ENCODE data around the gene PAX8. TPM values are rescaled to one million over a fixed set of nuclear protein-coding genes. Genes with fewer than 3 reads are reported as not detected.

The PAX8 gene
- total RNA-seq, 1 donor from 2014 or later = 0.44 TPM

DNA sequence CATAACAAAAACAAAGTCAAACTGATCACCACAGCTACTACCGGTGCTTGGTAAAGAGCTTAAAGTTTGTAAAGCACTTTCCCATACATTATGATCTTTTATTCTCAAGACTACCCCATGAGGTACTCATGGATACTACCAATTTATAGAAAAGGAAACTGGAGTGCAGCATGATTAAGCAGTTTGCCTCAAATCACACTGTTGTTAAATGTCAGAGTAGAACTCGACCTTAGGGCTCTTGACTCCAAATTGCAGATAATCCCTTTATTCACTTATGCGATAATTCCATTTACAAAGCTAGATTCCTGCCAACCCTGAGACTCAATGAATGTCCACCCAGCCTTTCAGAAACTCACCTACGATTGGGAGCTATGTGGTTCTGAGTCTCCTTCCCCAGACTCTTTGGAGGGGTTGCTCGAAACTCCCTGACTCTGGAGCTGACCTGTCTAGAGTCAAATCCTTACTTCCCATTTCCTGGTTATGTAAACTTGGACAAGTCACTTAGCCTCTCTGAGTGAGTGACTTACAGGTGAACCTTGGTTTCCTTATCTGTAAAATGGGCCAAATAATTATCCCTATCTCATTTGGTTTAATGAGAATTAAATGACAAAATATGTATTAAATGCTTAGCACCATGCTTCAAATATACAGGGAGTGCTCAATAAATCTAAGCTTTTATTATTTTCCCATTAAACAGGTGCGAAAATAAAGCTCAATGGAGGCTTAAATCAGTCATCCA is 57.6 kb downstream of the PAX8 start:
- no peak overlapping the region for H3K4me3 ChIP-seq
- no peak for DNase-seq

DNA sequence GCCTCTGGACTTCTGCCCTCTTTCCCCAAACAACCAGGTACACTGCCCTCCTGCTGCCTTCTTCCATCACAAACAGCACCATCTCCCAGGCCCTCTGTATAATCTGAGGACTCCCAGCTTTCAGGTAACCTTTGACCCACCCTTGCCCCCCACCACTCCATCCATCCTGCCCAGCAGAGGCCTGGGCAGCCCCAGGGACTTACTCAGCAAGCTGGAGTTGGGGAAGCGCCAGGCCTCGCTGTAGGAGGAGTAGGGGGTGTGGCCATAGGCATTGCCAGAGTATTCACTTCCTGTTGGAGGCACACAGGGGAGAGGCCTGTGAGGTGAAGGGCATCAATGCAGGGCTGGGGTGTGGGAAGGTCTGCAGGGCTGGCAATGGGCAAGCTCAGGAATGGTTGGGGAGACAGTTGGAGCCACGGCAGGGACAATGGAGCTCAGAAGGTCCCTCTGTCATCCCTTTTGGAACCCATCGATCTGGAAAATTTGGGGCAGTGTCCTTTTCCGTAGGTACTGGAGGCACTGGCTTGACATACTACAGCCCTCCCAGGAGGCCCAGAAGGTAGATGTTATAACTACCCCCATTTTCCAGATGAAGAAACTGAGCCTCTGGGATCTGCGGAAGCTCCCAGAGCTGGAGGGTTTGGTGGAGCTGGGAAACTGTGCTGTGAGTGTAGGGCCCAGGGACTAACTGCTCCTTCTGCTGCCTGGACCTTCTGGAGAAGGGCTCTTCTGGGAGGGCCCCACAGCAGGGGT is 58.7 kb downstream of the PAX8 start:
- H3K36me3 ChIP-seq = no peaks in the 10 kb centered on the region
- no peak for TF ChIP-seq CTCF (IDR thresholded peaks at IDR 0.05; ENCODE audit: borderline replicate concordance)
- DNase-seq = peak; percentile 51
- intact Hi-C loops (cut with micrococcal nuclease) = no loop called here
- H3K4me3 ChIP-seq = no peak overlapping the region
- no peaks in the 10 kb centered on the region for H3K27me3 ChIP-seq (ENCODE audit: low read depth)
- no peak overlapping the region for H3K27ac ChIP-seq (replicated peaks)
- no peaks in the 10 kb centered on the region for H3K9me3 ChIP-seq (replicated peaks)
- H3K4me1 ChIP-seq = peaks cover 42% of the 10 kb centered on the region

More for the DNA sequence above, 57.6 kb downstream of the PAX8 start:
- Histone ChIP-seq H3K27ac (replicated peaks) (no peak overlapping the region), H3K4me1 (peaks cover 40% of the 10 kb centered on the region), H3K36me3 (no peaks in the 10 kb centered on the region), H3K9me3 (replicated peaks) (no peaks in the 10 kb centered on the region), H3K27me3 (ENCODE audit: low read depth) (no peaks in the 10 kb centered on the region)
- intact Hi-C loops (cut with micrococcal nuclease) = no loop called here
- no peak for TF ChIP-seq CTCF (IDR thresholded peaks at IDR 0.05; ENCODE audit: borderline replicate concordance)

- H3K4me3 ChIP-seq = no peak overlapping the region
- no peaks in the 10 kb centered on the region for H3K27me3 ChIP-seq (ENCODE audit: low read depth)
- TF ChIP-seq CTCF (IDR thresholded peaks at IDR 0.05; ENCODE audit: borderline replicate concordance) = no peak
- no peak for DNase-seq
- H3K4me1 ChIP-seq = peaks cover 42% of the 10 kb centered on the region
- no peak overlapping the region for H3K27ac ChIP-seq (replicated peaks)
- H3K9me3 ChIP-seq (replicated peaks) = no peaks in the 10 kb centered on the region
- intact Hi-C loops (cut with micrococcal nuclease) = no loop called here
- no peaks in the 10 kb centered on the region for H3K36me3 ChIP-seq
Observed at GRCh38 chr2:113219525-113219888, 59.2 kb downstream of the PAX8 start.

DNA sequence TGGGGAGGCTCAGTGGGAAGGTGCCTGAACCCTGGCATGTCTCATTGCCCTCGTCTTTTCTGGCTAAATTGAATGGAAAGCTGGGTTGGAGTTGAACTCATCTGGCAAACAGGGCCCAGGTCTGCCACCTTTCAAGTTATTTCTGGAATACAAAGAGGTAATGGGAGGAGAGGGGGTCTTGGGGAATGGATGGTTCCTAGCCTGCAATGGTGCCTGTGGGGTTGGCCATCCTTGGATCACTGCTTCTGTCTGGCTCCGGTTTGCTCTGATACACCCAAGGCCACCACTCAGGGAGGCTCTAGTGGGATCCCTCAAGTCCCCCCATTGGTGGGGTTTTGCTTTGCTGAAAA is 59.7 kb downstream of the PAX8 start:
- no peaks in the 10 kb centered on the region for H3K27me3 ChIP-seq (ENCODE audit: low read depth)
- DNase-seq = no peak
- no peak overlapping the region for H3K4me3 ChIP-seq
- no peaks in the 10 kb centered on the region for H3K9me3 ChIP-seq (replicated peaks)
- peaks cover 42% of the 10 kb centered on the region for H3K4me1 ChIP-seq
- no peak for TF ChIP-seq CTCF (IDR thresholded peaks at IDR 0.05; ENCODE audit: borderline replicate concordance)
- H3K27ac ChIP-seq (replicated peaks) = peak overlapping the region; percentile 89
- no peaks in the 10 kb centered on the region for H3K36me3 ChIP-seq
- intact Hi-C loops (cut with micrococcal nuclease) = no loop called here

DNA sequence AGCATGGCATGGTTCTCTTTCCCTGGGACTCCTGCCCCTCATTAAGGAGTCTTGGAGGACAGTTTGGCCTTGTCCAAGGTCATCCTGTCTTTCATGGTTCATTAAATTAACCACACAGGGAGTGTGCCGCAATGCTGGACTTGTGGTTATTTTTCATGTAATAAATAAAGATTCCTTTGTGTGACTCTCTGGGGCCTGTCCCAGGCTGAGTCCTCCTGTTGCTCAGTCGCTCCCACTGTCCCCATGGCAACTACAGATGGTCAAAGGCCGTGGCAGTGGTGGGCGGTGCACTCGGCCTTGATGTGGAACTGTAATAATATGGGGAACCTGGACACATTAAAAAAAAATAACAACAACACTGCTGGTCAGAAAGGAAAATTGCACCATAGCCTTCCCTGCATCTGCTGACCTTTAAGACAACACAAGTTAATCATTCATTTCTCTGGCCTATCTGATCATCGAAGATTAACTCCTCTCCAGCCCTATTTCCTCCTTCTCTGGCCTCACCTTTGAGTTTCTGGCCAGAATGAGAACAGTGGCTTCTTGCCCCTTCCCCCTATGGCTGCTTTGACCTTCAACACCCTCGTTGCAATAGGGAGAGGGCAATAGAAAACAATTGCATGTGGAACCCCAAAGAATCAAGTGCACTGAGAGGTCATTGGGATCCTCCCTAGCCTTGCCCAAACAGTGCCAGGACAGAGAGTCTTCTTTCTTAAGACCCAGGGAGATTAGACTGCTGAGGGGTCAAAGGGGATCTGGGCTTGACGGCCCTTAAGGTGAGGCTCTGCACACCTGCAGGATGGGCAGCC is 60.2 kb downstream of the PAX8 start:
- Histone ChIP-seq H3K4me3 (no peak overlapping the region), H3K9me3 (replicated peaks) (no peaks in the 10 kb centered on the region), H3K27me3 (ENCODE audit: low read depth) (no peaks in the 10 kb centered on the region), H3K4me1 (peaks cover 42% of the 10 kb centered on the region), H3K27ac (replicated peaks) (peak overlapping the region; percentile 89), H3K36me3 (no peaks in the 10 kb centered on the region)
- intact Hi-C loops (cut with micrococcal nuclease) = no loop called here
- TF ChIP-seq CTCF (IDR thresholded peaks at IDR 0.05; ENCODE audit: borderline replicate concordance) = no peak
- DNase-seq = peak; percentile 45
